Superior temporal gyrus (tissue), 1 donor: ENCODE data around the gene BFSP1.

ENCODE experiments used
- DNase-seq: peaks from one replicate; pipeline ENCODE4 v3.0.0-alpha.2; 2016; ENCODE audit errors: extremely low spot score

Gene BFSP1

DNA sequence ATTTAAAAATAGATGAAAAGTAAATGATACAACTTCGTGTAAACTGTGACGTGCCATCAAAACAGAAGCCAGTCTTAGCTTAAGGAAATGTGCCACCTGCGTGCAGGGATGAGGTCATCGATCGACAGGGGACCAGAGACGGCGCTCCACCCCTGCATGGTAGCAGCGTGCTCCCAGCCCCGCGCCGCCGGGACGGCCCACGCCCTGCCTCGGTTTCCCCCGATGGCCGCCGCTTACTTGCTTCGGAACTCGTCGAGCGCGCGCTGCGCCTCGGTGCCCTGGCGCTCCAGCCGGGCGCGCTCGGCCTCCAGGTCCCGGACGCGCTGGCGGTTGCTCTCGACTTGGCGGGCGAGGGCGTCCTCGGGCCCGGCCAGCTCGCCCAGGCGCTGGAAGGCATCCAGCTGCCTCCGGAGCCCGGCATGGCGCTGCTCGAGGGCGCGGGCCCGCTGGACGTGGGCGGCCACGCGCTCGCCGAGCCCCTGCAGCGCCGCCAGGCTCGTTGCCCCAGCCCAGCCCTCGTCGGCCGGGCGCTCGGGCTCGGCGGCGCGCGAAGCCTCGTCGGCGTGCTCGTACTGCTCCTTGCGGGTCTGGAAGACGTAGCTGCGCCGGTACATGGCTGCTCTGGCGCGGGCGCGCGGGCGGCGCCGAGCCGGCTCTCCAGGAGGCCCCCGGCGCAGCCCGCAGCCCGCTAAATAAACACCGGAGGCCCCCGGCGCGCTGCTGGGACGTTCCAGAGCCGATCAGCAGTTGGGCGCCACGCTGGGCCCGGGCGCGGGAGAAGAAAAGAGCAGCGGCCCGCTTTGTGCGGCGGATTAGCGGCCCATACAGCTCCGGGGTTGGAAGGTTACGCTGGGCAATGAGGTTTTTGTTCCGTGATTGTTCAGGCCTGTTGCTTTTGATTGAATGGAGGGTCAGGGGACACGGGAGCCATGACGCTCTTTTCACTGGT, at the start of gene BFSP1:
TSS of gene BFSP1 (minus strand) at position 664 of the 949 bp plus-strand sequence. CDS start at position 614, 50 bp downstream.
- peak; percentile 44 for DNase-seq

DNA sequence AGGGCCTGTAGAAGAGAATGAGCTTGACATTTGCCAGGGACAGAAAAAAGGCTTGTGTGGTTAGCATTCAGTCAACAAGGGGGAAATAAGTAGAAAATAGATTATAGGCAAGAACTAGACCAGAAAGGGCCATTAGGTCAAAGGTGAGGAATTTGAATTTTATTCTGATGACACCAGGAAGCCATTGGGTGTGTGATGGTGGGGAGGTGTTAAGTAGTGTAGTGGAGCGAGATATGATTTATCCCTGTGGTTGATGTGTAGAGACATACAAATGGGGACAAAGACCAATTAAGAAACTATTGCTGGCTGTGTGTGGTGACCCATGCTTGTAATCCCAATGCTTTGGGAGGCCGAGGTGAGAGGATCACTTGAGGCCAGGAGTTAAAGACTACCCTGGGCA, 49.7 kb upstream of the BFSP1 start:
- DNase-seq, result no peak

DNA sequence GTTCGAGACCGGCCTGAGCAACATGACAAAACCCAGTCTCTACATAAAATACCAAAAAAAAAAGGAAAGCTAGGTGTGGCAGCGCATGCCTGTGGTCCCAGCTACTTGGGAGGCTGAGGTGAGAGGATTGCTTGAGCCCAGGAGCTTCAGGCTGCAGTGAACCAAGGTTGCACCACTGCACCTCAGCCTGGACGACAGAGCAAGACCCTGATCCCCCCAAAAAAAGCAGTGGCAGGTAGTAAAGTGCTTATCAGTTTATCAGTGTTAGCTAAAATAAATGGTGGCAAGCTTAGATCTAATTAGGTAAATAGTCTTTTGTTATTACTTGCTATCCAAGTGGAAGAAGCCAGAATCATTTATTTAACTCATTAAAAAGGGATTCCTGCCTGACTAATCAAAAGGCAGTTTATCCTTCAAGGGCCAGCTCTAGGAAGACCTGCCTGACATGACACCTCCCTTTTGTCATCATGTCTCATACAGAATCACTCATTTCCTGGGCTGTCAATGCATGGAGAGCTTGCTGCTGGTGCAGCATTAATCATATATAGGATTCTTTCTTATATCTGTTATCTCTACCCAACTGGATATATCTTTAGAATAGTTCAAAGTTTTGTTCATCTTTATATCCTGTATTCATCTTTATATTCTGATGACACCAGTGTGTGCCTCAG, 48.3 kb upstream of the BFSP1 start:
- no peak for DNase-seq

DNA sequence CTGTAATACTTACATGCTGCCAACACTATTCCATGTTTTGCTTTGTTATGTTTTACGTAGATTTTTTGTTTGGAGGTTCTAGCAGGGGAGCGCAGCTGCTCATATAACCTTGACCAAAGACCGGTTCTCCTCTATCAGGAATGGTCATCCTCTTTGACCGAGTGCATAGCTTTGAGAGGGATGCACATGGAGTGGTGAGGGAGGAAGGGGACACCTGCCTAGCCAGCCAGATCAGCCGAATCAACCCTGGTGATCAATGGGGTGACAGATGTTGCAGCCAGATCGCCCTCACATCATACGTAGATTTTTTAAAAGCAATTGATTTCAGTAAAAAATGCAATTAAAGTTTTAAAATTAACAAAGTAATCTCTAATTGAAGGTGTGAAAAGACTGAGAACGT, 45.0 kb upstream of the BFSP1 start:
- DNase-seq, result no peak

DNA sequence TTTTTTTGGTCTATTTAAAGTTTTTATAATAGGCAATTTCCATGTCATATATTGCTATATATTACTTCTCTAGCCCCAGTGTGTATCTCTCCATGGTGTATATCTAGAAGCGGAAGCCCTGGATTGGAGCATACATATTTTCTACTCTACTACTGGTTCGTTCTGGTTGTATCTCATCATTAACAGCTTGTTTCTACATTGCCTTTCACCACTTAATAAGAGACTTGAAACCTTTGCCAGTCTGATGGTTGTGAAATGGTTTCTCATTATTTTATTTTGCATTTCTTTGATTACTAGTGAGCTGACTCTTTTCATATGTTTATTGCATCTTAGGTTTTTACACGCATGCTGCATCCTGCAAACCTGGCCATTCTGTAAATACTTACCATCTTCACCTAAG, 42.3 kb upstream of the BFSP1 start:
- DNase-seq, result no peak

DNA sequence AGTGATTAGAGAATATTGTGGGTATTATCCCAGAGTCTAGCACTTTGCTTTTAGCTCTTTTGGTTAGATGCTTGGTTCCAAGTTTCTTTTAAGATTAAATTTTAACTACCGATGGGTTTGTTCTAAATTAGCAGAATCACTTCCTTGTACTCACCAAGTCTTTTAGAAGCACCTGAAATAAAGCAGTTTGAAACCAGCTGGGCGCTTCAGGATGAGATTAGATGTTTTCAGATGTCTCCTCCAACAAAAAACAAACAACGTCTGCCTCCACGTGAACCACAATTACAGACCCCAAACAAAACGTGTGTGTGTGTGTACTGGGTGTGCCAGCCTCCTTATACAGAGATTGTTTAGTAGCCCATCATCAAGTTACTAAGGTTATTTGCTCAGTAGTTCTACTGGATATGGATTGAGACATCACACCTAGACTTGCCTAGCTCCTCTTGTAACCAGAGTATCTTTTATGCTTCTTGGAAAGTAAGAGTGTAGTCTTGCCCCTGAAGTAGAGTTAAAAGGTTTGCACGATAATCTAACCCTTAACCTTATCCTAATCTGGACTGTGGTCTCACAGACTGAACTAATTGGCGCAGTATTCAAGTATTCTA, 41.0 kb upstream of the BFSP1 start:
- no peak for DNase-seq

DNA sequence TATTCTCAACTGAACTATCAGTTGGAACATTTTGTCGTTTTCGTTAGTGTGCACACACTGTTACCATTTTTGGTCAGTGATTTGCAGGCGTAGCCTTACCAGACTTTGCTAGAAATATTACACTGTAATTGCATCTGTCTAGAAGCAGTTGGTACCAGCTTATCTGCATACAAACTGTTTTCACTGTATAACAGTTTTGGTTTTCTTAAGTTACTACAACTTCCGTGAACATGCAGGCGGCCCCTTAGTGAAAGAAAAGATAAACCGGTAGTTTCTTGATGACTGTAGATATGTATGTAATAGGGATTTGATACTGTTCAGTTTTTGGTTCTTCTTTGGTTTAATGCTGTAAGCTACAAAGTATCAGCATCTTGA, 40.0 kb upstream of the BFSP1 start:
- DNase-seq, result peak; percentile 33

DNA sequence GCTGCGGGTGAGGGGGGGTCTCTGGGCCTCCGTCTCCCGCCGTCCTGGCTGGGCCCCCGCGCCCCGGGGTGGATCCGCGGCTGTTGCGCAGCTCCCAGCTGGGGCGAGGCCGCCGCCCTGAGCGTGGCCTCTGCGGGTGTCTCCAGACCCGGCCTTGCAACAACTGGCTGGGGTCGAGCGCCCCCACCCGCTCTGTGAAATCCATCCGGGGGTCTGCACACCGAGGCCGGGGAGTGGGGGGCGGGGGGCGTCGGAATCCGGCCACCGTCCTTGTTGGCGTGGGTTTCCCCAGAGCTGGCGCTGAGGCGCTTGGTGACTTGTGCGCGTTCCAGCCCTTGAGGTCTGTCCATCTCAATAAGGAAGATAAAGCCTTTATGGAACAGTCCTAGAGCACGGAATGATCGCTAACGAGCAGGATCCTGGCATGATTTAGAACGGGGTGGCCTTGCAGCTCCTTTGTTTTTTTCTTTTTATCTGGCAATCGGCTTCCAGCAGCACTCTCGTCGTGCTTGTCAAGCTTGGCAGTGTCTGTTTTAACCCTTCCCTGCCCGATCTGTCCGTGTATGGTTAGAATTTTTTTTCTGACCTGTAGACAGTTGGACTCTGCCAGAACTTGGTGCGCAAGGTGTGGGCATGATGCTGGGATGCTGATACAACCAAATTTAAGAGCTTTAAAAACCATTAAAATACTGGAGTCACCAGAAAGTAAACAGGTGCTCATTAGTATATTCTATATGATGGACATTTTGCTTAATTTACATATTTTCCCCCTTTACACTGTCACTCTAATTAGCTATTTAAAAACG, 39.4 kb upstream of the BFSP1 start:
- peak; percentile 65 for DNase-seq

DNA sequence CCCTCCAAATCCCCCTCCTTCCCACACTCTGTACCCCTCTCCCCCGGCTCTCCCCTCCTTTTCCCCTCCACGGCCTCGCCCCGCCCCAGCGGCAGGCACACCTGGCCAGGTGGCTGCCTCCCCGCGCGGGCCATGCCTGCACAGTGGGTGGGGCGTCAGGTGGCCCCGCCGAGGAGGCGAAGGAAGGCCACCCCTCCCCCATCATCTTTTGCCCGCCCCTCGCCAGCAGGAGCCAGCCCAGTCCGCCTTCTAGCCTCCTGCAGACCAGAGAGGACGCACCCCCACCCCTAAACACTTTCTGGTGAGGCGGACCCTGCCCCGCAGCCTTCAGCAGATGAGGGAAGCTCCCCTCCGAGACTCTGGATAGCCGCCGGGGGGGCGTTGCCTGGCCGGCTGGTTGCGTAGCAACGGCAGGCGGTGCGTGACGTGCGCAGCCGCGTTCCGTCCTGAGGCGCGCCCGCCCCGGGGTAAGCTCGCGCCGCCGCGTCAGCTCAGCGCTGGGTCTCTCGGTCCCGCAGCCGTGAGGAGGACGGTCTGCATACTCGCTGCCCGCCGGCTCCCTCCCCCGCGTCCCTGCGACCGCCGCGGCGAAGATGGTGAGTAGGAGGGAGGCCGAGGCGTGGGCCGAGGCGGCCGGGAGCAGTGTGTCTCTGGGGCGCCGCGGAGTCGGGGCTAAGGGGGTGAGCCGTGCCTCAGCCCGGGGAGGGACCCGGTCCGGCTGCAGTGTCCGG, 38.6 kb upstream of the BFSP1 start, which contains the start of gene DSTN:
TSS of gene DSTN (plus strand) at position 460 of the 731 bp plus-strand sequence. CDS start at position 594, 134 bp downstream.
- peak; percentile 90 for DNase-seq

DNA sequence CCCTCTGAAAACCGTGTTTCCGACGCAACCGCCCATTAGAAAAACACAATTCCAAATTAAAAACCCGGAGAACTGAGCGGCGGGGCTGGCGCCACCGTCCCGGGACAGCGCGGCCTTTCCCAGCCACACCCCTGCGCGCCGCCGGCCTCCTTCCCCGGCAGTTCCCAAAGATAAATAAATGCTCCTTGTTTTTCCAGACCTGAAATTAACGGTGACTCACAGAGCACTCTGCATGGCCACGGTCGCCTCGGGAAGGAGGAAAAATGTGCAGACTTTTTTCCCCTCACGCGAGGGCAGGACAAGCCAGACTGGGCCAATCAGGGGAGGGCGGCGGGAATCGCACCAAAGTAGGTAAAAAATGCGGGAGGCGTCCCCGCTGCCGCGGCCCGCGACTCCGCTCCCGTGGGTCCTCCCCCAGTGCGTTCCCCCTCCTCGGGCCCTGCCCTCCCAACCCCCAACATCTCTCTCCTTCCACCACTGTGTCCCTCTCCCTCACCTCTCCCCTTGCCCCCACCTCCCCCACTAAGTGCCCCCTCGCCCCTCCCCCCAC, 37.9 kb upstream of the BFSP1 start:
- DNase-seq, result peak; percentile 28

DNA sequence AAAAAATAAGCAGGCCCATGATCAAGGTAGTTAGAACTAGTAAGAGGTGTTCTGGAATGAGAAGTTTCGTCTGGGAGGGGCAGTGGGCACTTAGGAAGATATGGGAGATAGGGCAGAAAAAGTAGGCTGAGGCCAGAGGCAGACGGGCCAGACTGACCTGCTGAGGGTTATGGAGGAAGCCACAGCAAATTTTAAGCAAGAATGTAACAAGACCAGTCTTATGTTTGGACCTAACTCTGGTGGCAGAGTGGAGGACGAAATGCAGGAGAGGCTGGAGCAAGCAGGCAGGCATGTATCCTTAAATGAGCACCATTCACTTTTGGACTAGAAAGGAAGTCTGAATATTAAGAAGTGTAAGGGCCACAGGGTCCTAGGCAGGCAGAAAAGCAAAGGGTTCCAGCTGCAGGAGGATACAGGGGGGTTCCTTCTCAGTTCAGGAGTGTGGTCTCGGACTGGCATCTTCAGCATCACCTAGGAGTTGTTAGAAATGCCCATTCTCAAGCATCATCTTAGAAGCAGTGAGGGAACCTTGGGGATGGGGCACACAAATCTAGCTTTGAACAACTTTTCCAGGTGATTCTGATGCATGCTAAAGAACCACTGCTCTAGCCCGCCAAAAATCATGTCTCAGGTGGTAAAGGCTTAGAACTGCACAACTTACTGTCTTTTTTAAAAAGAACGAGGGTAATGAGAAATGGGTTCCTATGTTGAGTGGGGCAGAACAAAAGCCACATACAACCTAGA, 37.0 kb upstream of the BFSP1 start:
- DNase-seq, result no peak

DNA sequence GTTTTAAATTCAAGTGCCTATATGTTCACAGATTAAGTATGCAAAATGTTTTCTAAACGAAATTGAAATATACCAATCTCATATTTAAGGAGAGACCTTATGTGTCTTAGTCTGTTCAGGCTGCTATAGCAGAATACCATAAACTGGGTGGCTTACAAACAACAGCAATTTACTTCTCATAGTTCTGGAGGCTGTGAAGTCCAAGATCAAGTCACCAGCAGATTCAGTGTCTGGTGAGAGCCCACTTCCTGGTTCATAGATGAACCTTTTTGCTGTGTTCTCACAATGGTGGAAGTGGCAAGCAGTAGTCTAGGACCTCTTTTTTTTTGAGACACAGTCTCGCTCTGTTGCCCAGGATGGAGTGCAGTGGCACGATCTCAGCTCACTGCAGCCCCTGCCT, 35.2 kb upstream of the BFSP1 start:
- DNase-seq, result no peak

DNA sequence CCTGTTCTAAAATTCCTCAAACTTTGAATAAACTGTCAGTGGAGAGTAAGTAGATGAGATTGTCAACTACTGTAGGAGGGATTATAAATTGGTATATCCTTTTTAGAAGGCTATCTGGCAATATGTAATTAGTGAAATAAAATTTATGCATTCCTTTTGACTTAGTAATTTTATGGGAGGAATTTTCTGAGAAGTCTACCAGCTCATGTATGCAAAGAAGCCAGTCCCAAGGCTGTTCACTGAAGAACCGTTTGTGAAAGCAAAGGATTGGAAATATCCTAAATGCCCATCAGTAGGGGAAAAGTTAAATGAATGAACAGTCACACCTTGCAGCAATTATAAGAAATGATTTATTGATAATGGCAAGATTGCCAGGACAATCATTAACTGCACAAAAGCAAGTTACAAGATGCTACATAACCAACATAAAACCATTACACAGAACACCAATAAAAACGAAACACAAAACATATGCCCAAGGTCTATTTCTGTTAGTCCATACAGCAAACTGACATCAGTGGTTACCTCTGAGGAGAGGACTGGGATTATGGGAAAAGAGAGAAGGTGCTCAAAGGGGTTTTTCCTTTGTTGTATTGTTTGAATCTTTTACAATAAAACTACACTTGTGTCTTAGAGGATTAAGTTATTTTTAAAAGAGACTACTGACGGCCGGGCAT, 34.1 kb upstream of the BFSP1 start:
- DNase-seq, result no peak

DNA sequence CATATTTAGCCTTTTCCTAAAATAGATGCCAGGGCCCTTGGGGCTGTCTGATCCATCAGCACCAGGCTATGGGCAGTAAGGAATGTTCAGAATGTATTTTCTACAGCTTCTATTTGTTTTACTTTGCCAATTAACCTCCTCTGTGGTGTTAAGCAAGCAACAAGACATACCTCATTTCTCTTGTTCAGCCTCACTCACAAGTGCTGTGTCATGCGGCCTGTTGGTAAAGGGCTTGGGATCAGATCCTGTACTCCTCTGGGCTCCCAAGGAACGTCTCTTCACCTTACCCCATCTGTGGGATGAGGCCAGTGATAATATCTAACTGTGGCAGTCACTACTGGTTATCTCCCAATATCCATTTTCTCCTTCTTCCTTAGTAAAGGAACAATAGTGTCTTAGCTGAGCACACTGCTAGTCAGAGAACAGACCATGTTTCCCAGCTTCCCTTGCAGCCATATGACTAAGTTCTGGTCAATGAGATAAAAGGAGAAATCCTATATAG, 31.7 kb upstream of the BFSP1 start:
- DNase-seq, result no peak

DNA sequence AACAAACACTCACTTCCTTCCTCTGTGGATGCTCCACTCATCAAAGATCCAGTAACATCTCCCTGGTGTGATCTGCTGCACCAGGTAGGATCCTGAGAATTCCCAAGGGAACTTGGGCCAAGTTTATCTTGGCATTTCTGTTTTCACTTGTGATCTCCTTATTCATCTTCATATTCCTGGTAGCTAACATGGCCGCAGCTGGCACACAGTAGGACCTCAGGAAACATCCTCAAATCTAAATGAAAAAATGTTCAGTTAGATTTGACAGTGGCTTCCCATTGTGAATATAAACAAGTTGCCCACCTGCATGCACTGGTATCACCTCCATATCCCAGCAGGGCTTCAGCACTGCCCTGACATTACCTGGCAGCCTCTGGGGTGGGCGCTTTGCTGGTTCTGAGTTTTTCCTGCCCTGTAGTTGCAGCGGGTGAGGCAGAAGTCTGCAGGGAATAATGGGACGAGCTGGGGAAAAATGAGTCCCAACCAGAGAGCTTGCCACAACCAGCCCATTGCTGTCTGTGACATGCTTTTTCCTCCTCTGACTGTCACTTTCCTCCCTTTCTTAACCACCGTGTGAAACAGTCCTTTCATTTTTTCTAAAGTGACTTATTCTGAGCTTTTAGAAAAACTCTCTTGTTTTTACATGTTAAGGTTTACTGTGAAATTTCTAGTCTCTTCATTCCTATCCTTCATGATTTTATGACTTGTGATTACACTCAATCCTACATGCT, 29.3 kb upstream of the BFSP1 start:
- no peak for DNase-seq

DNA sequence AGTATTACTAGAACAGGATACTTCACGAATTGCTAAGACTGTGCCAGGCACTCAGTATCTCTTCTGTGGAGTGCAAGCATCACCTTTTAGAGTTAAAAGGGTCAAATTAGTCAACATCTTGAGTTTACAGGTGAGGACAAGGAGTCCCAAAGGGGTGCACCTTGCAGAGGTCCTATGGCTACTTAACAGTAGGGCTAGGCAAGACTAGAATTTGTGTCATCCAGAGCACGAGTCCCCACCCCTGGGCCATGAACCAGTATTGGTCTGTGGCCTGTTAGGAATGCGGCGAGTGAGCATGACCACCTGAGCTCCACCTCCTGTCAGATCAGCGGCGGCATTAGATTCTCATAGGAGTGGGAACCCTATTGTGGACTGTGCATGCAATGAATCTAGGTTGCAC, 28.2 kb upstream of the BFSP1 start:
- no peak for DNase-seq

DNA sequence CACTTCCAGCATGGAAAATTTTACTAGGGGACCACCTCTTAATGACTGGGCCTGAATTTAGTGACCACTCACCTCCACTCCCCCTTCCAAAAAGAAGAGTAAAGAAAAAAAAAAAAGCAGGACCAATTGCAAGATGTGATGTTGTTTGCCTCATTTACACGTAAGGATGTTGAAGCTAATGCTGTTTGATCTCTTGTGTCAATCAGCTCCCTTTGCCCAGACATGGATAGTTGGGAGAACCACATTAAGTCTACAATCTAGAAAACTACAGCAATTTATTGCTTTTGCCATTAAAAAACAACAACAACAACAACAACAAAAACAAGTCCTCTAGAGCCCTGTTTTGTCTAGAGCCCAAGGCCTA, 27.7 kb upstream of the BFSP1 start:
- no peak for DNase-seq

DNA sequence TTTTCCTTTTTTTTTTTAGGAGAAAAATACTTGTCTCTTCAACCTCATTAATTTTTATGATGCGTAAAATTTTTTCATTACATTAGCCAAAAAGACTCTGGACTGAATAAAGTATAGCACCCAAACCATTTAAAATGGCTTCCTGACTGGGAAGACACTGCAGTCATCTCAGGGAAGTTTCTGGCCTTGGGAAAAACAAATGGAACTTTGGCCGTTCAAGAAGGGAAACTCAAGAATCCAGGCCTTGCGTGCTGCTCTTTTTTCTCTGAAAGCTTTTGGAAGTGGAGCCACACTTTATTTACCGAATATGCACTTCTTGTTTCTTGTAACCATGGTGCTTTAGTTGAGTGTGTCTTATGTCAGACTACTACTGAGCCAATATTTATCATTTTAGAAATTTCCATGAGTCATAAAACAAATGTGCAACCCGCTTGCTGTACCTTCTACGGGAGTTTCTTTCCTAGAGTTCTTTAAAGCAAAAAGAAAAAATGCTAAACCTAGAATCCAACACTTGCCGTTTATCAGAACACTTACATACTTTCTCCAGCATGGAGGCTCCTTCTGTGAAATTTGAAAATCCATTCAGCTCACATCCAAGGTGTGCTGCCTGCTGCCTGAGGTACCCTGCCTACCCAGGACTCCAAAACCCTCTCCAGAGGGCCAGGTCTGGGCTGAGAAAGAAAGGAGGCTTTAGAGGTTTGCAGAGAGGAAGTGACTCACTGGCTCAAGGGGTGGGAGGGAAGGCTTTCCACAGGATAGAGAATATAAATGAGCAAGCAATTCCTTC, 27.2 kb upstream of the BFSP1 start:
- no peak for DNase-seq
